ENCODE results near the gene CHMP4A.
"Not testable (repeated sequence)": the region's sequence is repeated elsewhere in the genome, so short reads cannot be mapped to it uniquely, and the experiment has no call there.

The CHMP4A gene

DNA sequence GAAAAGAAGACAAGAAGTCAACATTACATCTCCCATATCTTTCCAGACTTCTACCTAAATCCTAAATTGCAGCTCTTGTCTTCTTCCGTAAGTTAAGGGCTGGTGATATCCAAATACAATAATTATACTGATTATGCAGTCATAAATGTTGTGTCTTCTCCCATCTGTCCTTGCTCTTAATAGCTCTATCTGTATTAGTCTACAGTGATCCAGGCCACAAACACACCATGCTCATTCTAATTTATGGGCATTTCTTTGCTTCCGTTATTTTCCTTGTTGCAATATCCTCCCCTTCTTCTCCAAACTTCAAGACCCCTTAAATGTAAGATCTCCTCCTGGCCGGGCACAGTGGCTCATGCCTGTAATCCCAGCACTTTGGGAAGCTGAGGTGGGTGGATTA lies 6.2 kb upstream of the CHMP4A start:
- TF ChIP-seq, protein P1, sequence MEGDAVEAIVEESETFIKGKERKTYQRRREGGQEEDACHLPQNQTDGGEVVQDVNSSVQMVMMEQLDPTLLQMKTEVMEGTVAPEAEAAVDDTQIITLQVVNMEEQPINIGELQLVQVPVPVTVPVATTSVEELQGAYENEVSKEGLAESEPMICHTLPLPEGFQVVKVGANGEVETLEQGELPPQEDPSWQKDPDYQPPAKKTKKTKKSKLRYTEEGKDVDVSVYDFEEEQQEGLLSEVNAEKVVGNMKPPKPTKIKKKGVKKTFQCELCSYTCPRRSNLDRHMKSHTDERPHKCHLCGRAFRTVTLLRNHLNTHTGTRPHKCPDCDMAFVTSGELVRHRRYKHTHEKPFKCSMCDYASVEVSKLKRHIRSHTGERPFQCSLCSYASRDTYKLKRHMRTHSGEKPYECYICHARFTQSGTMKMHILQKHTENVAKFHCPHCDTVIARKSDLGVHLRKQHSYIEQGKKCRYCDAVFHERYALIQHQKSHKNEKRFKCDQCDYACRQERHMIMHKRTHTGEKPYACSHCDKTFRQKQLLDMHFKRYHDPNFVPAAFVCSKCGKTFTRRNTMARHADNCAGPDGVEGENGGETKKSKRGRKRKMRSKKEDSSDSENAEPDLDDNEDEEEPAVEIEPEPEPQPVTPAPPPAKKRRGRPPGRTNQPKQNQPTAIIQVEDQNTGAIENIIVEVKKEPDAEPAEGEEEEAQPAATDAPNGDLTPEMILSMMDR (IDR thresholded peaks at IDR 0.05; ENCODE audit: low read depth, low read length): no peak
- DNase-seq (ENCODE audit: low read depth in 2 of 2): no peak
- H3K4me3 ChIP-seq (replicated peaks in 1 of 2; ENCODE audit: low read depth in 2 of 2, low read length in 2 of 2): no peak overlapping the region

DNA sequence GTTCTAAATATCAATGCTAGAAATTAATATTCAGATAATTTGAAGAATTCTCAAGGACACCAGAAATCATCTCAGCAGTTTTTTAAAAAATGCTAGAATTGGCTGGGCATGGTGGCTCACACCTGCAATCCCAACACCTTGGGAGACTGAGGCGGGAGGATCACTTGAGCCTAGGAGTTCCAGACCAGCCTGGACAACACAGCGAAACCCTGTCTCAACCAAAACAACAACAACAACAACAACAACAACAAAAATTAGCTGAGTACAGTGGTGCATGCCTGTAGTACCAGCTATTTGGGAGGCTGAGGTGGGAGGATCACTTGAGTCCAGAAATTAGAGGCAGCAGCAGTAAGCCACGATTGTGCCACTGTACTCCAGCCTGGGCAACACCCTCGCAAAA lies 5.8 kb upstream of the CHMP4A start:
- H3K4me3 ChIP-seq (replicated peaks in 1 of 2; ENCODE audit: low read depth in 2 of 2, low read length in 2 of 2): no peak overlapping the region
- TF ChIP-seq, protein P1 (IDR thresholded peaks at IDR 0.05; ENCODE audit: low read depth, low read length): no peak
- no peak for DNase-seq (ENCODE audit: low read depth in 2 of 2)

DNA sequence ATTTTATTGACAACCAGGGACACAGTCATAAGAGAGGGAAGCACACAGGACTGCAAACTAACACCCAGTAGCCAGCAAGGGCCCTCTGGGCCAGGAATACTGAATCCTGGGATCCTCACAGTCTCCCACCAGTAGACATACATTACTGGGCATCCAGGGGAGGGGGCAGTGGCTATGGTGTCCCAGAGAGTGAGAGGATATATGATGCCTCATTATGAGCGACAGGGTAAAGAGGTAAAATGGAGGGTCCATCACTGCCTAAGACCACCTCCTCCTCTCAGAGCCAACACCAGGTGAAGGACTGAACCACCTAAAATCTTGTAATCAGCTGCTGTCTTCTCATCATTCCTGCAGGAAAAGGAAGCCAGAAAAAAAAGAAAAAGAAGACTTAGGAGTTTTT lies 3.6 kb upstream of the CHMP4A start:
- not testable (repeated sequence) for H3K4me3 ChIP-seq (replicated peaks in 1 of 2; ENCODE audit: low read depth in 2 of 2, low read length in 2 of 2); DNase-seq (ENCODE audit: low read depth in 2 of 2)

DNA sequence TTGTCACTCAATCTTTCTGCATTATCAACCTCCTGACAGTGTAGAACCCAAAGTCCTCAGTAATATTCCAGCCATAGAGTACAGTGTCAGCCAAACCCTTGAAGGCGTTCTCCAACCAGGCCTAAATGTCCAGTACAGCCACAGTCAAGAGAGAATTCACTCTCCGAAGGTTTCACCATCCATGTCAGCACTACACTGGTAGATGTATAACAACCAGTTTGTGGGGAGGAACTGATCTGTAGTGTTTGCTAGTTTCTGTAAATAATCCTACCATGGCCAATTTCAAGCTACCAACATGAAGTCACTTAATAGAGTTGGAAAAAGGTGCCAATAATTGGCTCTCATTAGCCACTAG lies 3.0 kb upstream of the CHMP4A start:
- DNase-seq (ENCODE audit: low read depth in 2 of 2): no peak
- TF ChIP-seq, protein P1 (IDR thresholded peaks at IDR 0.05; ENCODE audit: low read depth, low read length): no peak
- H3K4me3 ChIP-seq (replicated peaks in 1 of 2; ENCODE audit: low read depth in 2 of 2, low read length in 2 of 2): peak overlapping the region; percentile 75

DNA sequence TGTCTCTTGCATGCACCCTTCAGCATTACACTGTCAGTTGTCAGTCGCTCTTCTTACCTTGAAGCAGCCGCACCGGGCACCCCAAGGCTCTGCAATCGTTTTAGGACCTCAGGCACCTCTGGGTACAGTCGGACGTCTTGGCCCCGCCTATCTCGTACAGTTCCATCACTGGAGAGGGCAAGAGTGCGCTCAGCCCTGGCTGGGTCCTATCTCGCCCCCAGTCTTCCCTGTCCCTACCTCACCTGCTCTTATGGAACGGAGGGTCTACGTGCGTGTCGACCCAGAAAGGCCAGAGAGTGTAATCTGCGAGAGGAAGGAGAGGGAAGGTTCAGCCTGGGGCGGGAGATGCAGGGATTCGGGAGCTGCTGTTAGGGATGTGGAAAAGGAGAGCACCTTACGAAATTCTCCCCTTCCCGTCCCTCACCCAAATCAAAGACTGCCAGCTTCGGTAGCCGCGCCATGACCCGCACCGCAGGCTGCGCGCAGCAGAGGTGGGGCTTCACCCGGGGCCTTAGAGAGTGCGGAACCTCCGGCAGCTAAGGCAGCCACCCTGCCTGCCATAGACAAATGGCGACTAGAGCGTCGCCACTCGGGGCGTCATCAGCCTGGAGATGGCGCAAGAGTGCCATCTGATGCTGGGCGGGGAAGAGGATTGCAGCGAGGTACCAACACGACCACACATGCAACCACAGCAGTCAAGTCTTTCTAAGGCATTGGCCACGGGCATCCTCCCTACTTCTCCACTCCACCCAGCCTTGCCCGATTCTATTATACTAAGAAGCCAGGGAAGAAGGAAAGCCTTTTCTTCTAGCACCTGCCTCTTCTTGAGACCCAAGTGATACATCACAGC lies 2.4 kb upstream of the CHMP4A start, which contains the start of gene MDP1:
Gene MDP1, minus strand, starts transcription at position 572 of the 850 bp plus-strand sequence. Its CDS starts 111 bp downstream, at position 461.
- peak; percentile 84 to 89 for DNase-seq (ENCODE audit: low read depth in 2 of 2)
- H3K4me3 ChIP-seq (replicated peaks in 1 of 2; ENCODE audit: low read depth in 2 of 2, low read length in 2 of 2): peak within 1 kb of the TSS; percentile 75
- TF ChIP-seq, protein P1 (IDR thresholded peaks at IDR 0.05; ENCODE audit: low read depth, low read length): peak; percentile 25

DNA sequence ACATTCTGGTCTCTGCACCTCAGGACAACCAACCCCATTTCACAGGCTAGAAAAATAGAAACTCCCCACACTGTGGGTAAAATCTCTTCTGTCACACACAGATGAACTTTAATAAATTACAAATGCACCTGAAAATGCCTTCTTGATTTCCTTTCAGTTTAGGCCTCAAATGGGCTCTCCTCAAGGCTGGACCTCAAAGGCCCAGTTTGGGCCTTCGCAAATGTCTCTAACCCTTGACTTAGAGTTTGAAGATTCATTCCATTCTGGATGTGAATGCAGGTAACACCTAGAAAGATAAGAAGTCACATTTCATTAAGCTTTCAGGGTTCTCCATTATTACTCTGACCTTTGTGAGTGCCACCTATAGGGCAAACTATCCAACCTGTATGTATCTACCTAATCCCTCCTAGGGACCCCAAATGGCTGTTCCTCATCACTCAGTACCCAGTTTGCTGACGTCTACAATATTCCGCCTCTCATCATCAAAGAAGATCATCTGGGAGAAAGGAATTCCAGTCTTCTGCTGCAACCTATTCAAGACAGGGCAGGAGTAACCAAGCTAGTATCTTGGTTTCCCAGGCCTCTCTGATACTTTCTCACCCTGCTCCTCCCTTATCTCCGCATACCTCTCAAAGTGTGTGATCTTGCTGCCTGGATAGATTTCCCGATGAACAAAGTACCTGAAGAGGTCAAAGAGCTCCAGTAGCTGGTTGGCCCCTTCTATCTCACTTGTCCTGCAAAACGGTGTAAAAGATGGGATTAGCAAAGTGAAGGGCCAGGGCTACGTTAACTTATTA lies 776 bp upstream of the CHMP4A start:
- H3K4me3 ChIP-seq (replicated peaks in 1 of 2; ENCODE audit: low read depth in 2 of 2, low read length in 2 of 2): peak overlapping the region in 1 of 2 donors; percentile 81
- TF ChIP-seq, protein P1 (IDR thresholded peaks at IDR 0.05; ENCODE audit: low read depth, low read length): no peak
- DNase-seq (ENCODE audit: low read depth in 2 of 2): no peak

DNA sequence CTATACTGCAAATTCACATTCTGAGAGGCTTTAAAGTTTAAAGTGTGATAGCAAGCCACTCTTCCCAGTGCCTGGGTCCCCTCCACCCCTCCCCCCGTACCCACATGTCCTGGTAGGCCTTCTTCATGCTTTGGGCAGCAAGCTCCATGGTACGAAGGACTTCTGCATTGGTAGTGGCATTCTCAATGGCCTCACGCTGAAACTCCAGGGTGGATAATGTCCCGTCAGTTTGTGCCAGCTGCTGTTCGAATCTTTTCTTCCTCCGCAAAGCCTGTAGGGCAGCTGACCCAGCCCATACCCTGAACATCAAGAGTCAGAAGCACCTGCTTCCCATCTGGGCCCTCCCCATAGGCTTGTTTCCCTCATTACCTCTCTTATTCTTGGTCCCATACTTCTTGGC lies 2.0 kb downstream of the CHMP4A start:
- H3K4me3 ChIP-seq (replicated peaks in 1 of 2; ENCODE audit: low read depth in 2 of 2, low read length in 2 of 2): no peak overlapping the region
- TF ChIP-seq, protein P1 (IDR thresholded peaks at IDR 0.05; ENCODE audit: low read depth, low read length): no peak
- no peak for DNase-seq (ENCODE audit: low read depth in 2 of 2)
